Neural crest cell (in vitro differentiated cells): ENCODE measurements around the gene AFAP1L2. TPM values are rescaled to one million over a fixed set of nuclear protein-coding genes. Genes with fewer than 3 reads are reported as not detected.

Experiments used
- DNase-seq: peaks from one replicate; pipeline ENCODE4 v3.0.0; 2021; ENCODE audit warnings: low read depth, mixed read lengths, low spot score
- H3K27ac Mint-ChIP-seq: one replicate; pipeline ENCODE4 v1.8.0; 2021; ENCODE audit warnings: mild to moderate bottlenecking, mixed read lengths; ENCODE audit not compliant: unreplicated experiment
- H3K27me3 Mint-ChIP-seq: 2 replicates; pipeline ENCODE4 v1.8.0; 2021; ENCODE audit warnings: low read depth, mild to moderate bottlenecking, mixed read lengths
- H3K36me3 Mint-ChIP-seq: 2 replicates; pipeline ENCODE4 v1.8.0; 2021; ENCODE audit warnings: low read depth, mild to moderate bottlenecking, mixed read lengths
- H3K4me1 Mint-ChIP-seq: 2 replicates; pipeline ENCODE4 v1.8.0; 2021; ENCODE audit warnings: mixed read lengths
- H3K4me3 Mint-ChIP-seq: one replicate; pipeline ENCODE4 v1.8.0; 2021; ENCODE audit warnings: mild to moderate bottlenecking, mixed read lengths
- H3K9me3 Mint-ChIP-seq: 2 replicates; pipeline ENCODE4 v1.8.0; 2021; ENCODE audit warnings: mixed read lengths
- CTCF ChIP-seq: fragments of 200-600 bp; sonication (generic); conservative IDR thresholded peaks from 2 replicates; pipeline ENCODE4 v1.5.0; 2021; ENCODE audit warnings: antibody characterized with exemption, mild to moderate bottlenecking
- total RNA-seq: library from RNA; stranded (reverse); gene quantifications from 2 replicates; pipeline ENCODE4 v1.2.1, GENCODE V29; 2021

Gene AFAP1L2
- total RNA-seq, 1 donor from 2014 or later: 72.1 TPM

- TF ChIP-seq CTCF: no peak
- no peaks in the 10 kb centered on the region for H3K4me1 Mint-ChIP-seq
- H3K27ac Mint-ChIP-seq: no peak overlapping the region
- peaks cover 8% of the 10 kb centered on the region for H3K36me3 Mint-ChIP-seq
- no peaks in the 10 kb centered on the region for H3K9me3 Mint-ChIP-seq
- no peak overlapping the region for H3K4me3 Mint-ChIP-seq
- no peak for DNase-seq
- no peaks in the 10 kb centered on the region for H3K27me3 Mint-ChIP-seq
Measured at GRCh38 chr10:114442091-114442630, 37.9 kb upstream of the AFAP1L2 start.

GRCh38 chr10:114441107-114441506 lies 36.8 kb upstream of the AFAP1L2 start:
- Mint-ChIP-seq H3K9me3 (no peaks in the 10 kb centered on the region), H3K4me1 (no peaks in the 10 kb centered on the region), H3K27me3 (no peaks in the 10 kb centered on the region), H3K36me3 (peaks cover 9% of the 10 kb centered on the region), H3K4me3 (no peak overlapping the region), H3K27ac (no peak overlapping the region)
- no peak for TF ChIP-seq CTCF
- no peak for DNase-seq

GRCh38 chr10:114437473-114438292 lies 33.4 kb upstream of the AFAP1L2 start:
- no peaks in the 10 kb centered on the region for H3K27me3 Mint-ChIP-seq
- no peak overlapping the region for H3K4me3 Mint-ChIP-seq
- peak; percentile 68 for TF ChIP-seq CTCF
- no peak for DNase-seq
- peaks cover 13% of the 10 kb centered on the region for H3K36me3 Mint-ChIP-seq
- H3K4me1 Mint-ChIP-seq: no peaks in the 10 kb centered on the region
- no peak overlapping the region for H3K27ac Mint-ChIP-seq
- no peaks in the 10 kb centered on the region for H3K9me3 Mint-ChIP-seq

GRCh38 chr10:114436941-114437340 lies 32.6 kb upstream of the AFAP1L2 start:
- H3K27me3 Mint-ChIP-seq: no peaks in the 10 kb centered on the region
- H3K27ac Mint-ChIP-seq: no peak overlapping the region
- H3K4me3 Mint-ChIP-seq: no peak overlapping the region
- H3K4me1 Mint-ChIP-seq: no peaks in the 10 kb centered on the region
- no peaks in the 10 kb centered on the region for H3K9me3 Mint-ChIP-seq
- DNase-seq: no peak
- no peak for TF ChIP-seq CTCF
- H3K36me3 Mint-ChIP-seq: peaks cover 13% of the 10 kb centered on the region

GRCh38 chr10:114432566-114433093 lies 28.3 kb upstream of the AFAP1L2 start:
- no peak overlapping the region for H3K27ac Mint-ChIP-seq
- H3K27me3 Mint-ChIP-seq: no peaks in the 10 kb centered on the region
- DNase-seq: no peak
- H3K36me3 Mint-ChIP-seq: peaks cover 6% of the 10 kb centered on the region
- H3K4me3 Mint-ChIP-seq: no peak overlapping the region
- no peaks in the 10 kb centered on the region for H3K4me1 Mint-ChIP-seq
- no peak for TF ChIP-seq CTCF
- H3K9me3 Mint-ChIP-seq: no peaks in the 10 kb centered on the region
